NCI-H187 (cell line): ENCODE data around the gene BNIP3.

Experiments
- DNase-seq, 2 experiments: peaks; one replicate each; lab custom pipeline; 2025; lab: John Stamatoyannopoulos, UW

Gene BNIP3

DNA sequence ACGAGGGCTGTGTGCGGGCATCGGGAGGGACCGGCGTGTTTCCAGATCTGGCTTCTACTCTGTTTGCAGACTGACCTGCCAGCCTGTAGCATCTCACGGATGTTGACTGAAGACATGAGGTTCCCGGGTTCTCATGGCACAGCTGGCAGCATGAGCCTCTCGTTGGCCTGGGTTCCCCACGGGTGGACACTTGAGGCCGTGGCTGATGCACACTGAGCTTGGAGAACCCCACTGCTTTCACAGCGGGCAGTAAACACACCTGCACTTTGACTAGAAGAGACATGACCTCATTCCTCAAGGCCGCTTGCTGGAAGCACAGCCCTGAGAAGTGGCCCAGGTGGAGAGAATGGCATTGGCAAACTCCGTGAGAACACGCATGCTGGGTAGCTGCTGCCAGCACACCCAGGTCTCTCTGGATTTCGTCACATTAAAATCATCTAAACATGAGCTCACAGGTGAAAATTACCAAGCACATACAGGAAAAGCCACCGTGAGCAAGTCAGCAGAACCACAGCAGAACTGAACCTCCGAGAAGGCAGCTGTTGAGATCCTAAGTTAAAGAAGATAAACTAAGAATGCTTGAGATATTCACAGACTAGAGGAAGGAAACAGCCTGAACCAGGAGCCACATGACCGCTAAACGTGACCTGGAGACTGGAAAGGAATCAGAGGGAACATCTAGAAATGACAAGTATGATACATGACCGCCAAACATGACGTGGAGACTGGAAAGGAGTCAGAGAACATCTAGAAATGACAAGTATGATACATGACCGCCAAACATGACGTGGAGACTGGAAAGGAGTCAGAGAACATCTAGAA lies 32.5 kb downstream of the BNIP3 start:
- DNase-seq: no peak

DNA sequence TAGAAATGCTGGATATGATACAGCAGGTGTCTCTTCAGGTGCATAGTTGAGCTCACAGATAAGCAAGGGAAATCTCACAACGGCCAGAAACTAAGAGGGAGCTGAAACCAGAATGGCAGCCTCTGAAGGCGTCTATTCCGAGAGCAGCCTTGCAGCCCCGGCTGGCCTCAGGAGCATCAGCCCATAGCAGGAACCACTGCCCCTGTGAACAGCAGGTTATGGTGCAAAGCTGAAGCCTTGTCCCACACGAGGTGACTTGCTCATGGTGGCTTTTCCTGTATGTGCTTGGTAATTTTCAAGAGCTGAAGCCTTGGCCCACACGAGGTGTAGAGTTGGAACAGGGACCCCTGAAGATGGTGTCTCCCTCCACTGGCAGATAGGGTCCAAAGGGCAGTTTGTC lies 33.2 kb downstream of the BNIP3 start:
- no peak for DNase-seq

DNA sequence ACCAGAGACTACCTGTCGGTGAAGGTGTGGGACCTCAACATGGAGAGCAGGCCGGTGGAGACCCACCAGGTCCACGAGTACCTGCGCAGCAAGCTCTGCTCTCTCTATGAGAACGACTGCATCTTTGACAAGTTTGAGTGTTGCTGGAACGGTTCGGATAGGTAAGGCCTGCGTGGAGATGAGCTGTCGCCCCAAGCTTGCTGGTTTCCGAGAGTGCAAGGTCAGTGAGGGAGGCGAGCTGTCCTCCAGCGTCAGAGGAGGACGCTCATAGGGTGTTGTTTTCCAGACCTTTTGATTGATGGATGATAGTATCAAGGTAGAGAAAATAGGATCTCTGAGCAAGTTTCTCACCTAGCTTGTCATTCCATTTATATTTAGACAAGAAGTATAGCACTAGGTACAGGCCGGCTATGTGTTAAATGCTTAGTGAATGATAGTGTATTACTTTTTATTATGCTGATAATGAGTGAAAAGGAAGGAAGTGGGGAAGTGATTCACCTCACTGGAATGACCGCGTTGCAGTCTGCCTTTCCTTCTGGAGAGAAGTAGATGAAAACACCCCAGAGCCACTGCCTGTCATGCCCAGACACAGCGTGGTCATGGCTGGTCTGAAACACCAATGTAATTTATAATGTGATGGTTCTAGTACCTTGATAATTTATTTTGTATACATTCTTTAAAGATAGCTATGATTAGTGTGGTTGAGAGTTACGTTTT lies 33.9 kb downstream of the BNIP3 start:
- DNase-seq: no peak

DNA sequence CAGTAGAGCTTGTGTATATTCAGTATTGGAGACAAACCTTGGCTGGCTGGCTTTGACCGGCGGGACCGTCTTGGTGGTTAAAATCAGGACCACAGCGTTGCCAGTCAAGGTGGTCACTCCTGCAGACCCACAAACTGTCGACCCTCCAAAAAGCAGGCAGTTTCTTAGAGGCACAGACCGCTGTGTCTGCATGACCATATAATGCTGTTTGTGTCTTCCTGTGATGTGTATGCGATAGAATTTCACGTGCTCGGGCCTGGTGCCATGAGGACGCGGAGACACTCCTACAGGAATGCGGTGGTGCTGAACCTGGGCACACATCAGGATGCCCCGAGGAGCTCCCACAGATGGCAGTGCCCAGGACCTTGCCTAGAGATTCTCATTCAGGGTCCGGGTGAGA lies 34.8 kb downstream of the BNIP3 start:
- DNase-seq: no peak

DNA sequence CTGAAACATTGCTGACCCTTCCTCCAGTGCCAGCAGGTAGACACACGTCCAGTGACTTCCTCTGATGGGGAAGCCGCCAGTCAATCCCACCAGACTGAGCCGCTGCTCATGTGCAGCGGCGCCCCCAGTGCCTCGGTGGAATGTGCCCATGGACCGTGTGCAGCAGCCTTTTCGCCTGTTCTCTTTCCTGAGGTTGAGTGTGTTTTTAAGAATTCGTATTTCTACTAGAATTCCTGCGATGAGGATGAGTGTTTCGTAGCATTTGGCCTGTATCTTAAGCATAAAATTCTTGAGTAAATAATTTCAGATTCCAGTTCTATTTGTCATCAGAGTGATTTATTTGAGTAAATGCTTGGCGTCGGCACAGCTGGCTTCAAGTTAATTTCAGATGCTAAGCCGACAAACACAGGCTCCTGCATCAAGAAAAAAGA lies 35.4 kb downstream of the BNIP3 start:
- DNase-seq: no peak

DNA sequence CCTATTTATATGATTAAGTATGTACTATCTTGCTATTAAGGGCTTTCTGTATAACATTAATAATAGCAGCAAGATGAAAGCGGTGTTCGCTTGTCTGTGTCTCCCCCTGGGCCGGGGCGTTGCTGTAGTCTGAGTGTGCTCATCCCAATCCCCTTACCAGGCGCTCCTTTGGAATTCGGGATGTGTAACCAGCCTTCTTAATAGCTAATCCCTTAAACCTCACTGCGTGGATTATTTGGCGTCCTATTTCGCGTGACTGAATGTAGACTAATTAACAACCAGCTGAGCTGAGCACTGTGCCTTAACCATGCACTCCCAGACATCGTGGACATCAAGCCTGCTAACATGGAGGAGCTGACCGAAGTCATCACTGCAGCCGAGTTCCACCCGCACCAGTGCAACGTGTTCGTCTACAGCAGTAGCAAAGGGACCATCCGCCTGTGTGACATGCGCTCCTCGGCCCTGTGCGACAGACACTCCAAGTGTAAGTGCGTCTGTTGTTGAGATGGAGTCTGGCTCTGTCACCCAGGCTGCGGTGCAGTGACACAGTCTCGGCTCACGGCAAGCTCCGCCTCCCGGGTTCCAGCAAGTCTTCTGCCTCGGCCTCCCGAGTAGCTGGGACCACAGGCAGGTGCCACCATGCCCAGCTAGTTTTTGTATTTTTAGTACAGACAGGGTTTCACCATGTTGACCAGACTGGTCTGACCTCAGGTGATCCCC lies 36.6 kb downstream of the BNIP3 start:
- DNase-seq: no peak

DNA sequence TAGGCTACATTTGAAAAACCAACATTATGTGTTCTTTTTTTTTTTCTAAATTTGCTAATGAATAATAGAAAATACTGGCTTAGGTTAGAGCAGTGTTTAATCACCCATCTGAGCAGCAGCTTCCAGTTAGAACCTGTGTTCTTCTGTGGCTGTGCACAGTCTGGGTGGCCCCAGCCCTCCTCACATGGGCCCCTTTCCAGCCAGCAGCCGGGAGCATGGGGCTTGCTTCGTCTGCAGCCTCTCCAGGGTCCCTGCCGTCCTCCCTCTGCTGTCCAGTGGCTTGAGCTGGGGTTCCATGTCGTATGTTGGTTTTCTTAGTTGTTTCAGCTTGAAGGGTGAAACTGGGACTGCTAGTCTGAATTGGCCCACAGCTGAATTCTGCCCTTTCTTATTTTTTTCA lies 37.3 kb downstream of the BNIP3 start:
- DNase-seq: no peak

DNA sequence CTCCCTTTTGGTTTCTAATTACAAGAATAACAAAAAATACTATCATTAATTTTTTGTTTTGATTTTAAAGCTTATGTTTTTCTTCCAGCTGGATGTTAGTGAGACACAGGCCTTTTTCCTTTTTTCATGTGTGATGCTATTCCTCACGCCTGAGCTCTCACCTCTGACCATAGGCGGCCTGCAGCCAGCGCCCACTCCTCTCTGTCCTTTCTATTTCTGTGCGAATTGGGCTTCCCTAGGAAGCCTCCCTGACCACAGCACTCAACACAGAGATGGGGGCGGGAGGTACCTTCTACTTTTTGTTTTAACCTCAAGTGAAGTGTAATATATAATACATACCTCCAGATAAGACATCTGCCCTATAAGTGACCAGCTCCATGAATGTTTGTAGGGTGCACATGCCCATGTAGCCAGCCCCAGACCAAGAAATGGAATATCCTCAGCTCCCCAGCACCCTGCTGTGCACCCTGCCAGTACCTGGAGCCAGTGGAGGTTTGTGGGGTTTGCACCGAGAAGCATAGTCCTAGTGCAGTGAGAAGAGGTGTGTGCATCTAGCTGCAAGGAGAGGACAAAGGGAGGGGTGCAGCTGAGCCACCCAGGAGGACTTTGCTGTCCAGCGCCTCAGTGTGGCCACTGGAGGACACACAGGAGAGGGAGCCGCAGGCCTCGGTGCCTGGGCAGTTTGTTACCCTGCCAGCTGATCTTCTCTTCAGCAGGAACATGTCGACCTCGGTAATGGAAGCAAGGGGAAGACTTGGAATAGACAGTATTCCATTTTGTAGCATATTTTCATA lies 38.5 kb downstream of the BNIP3 start:
- DNase-seq: no peak

DNA sequence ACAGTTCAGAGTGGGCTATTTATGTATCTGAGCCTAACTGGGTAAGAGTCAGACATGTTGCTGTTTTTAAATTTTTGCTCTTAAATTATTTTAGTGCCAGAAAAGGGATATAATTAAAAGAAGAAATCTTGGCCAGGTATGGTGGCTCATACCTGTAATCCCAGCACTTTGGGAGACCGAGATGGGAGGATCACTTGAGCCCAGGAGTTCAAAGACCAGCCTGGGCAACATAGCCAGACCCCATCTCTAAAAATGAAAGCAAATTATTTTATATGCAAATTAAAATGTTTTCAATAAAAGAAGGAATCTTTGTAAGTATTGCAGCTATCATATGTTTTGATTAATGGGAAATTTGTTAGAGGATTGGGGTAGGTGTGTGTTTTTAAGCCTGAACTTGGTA lies 39.3 kb downstream of the BNIP3 start:
- DNase-seq: no peak

DNA sequence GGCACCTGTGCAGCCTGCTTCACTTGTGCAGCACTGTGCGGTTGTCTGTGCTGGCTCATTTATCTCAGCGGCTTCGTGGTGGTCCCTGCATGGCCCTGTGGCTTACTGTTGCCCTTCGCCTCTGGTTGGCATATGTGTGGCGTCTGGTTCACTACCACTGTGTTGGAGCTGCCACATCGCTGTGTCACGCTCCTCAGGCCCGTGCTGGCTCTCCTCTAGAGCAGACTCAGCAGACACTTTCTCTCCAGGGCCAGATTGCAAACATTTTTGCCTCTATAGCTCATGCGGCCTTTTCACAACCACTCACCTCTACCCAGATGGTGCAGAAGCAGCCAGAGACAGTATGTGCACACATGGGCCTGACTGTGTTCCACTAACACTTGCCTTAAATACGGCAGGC lies 43.0 kb downstream of the BNIP3 start:
- no peak for DNase-seq

DNA sequence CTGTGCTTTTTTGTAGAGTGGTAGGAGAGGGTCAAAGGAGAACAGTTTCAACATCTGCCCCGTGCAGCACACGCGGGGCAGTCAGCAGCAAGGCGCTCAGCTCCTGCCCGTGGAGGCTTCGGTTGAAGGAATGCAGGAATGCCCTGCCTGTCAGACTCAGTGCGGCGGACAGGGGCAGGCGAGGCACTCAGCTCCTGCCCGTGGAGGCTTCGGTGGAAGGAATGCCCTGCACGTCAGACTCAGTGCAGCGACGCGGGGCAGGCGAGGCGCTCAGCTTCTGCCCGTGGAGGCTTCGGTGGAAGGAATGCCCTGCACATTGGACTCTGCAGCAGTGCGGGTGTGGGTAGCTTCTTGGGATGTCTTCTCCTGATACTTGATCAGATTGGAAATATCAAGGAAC lies 43.9 kb downstream of the BNIP3 start:
- DNase-seq: no peak

DNA sequence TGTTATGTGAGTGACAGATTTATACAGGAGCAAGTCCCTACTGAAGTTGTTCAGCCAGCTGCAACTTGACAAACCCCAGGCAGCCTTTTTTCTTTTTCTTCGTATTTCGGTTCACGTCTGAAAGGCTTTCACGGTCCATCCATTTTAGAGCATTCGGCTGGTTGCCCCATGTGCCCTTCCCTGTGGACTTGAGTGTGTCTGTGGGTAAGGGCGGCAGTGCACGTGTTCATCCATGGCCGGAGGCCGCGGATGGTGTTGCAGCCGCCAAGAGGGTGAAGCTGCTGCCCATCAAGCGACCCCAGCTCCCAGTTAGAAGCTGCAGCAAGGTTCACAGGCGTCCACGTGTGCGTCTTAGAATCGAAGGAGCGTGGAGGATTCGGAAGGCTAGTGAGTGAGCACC lies 45.0 kb downstream of the BNIP3 start:
- no peak for DNase-seq

DNA sequence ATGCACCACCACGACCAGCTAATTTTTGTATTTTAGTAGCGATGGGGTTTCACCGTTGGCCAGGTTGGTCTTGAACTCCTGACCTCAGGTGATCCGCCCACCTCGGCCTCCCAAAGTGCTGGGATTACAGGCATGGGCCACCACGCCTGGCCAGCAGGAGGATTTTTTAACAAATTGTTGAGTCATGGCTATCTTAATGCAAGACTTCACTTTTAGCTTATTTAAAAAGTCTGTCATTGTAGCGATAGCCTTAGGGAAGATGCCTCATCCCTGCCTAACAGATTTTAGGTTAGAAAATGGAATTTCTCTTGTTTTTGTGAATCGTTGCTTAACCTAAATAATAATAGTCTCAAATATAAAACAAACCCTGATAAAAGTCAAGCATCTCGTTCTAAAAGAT lies 45.4 kb downstream of the BNIP3 start:
- DNase-seq: no peak

DNA sequence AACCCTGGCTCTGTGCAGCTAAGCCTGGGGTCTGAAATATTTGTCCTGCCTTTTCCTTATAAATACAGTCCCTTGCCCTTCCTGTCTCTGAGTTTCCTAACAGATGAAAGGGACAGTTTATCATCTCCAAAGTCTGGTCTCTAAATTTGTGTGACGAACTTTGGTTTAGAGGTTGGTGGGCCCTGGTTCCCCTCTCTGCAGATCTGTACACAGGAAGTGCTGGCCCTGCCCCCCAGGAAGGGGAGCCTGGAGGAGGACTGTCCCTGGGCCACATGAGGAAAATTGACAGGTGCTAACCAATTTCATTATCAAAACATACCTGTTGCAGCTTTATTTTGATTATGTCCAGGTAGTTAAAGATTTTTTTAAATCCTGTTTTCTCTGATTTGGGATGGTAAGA lies 46.5 kb downstream of the BNIP3 start:
- DNase-seq: no peak

DNA sequence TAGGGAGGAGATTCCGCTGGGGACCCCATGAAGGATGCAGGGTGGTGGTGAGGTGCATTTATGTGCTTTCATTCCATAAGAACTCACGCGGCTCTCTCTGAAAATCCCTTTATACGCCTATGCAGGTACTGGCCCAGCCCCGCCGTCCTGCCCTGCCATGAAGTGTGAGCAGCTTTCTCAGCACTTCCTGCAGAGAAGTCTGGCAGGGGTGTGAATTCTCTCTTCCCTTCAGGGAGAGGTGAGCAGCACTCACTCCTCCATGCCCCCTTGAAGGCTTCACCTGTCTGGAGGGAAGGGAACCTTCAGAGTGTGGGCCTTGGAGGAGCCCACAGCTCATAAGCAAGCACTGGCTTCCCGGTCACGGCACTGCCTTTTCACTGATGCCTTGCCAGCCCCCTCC lies 47.0 kb downstream of the BNIP3 start:
- DNase-seq: no peak

DNA sequence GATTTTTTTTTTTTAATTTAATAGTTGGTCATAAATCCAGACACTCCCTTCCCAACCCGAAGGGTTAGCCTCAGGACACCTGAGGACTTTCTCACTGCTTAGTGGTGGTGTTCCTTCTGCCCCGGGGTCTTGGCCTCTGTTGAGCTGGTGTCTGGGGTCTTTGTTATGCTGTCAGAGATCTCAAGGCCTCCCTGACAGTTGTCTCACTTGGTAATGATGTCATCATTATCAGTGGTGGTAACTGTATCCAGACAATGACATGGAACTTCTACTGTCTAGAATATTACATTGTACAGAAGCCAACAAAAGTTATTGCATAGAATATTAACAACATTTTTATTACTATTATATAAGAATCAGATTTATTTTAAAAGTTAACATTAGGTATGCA lies 48.0 kb downstream of the BNIP3 start:
- DNase-seq: no peak

DNA sequence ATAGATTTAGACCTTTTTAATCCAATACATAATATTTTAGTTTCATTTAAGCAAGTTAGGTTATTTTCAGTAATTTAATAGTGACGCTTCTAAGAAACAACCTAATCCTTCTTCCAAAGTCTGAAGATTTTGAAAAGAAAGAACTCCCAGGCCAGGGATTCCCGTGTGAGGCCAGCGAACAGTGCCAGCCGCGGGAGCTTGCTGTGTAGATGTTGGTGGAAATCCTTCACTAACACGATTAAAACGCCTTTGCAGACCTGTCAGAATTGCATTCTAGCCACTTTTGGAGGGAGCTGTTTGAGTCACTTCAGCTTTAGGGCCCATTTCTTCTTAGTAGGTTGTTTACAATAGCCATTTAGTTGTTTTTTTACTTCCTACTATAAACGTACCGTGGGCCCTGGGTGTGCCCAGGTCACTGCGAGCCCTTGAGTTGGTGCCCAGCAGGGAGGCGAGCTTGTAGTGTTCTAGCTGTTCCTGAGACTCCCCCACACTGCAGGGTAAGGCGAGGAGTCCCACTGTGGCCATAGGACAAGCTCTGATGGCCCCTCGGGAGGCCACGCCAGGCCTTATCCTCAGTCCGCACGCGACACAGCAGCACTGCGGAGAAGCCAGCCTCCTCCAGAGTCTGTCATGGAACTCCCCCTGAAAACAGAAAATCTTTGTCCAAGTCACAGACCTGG lies 48.6 kb downstream of the BNIP3 start:
- DNase-seq: no peak

DNA sequence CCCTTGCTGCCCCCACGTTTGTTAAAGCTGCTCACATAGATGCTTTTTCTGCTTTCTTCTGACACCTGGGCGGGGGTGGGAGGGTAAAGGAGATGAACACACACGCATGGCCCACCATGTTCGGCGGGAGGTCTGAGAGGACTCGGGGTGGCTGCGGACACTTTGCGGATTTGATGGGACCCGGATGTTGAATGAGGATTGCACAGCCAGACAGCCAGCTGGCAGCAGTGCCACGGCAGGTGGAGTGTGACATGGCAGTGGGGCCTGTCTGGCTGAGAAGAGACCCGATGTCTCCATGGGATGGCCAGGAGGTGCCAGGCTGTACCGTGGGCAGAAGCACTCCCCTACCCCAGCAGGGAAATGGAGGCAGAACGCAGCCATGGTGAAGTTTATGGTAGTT lies 49.7 kb downstream of the BNIP3 start:
- DNase-seq: no peak

DNA sequence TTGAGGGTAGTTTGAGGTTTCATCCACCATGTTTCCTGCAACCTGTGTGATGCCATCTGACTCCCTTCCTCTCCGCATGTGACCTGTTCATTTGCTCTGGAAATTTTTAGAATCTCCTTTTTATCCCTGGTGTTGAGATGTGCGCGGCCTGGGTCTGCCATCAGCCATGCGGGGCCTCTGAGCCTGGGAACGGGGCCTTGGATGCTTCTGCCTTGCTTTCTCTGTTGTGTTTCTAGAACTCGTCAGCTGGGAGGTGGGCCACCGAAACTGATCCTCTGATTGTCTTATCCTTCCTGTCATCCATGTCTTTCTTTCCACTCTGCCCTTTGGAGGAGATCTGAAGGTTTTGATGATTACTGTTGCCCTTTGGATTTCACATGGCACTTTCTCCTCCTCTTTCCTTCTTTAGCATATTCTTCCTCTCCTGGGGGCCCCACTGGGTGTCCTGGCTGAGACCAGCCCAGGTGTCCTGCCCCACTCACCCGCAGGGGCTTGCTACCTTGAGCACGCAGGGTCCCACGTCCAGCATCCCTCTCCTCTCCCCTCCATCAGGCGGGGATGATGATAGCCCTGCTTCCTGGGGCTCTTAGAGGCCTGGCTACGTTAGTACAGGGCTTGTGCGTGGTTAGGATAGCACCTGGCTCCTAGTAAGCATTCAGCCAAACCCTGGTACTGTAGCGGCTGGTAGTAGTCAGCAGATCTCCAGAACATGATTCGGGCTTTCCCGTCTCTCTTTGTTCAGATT lies 51.0 kb downstream of the BNIP3 start:
- DNase-seq: no peak

DNA sequence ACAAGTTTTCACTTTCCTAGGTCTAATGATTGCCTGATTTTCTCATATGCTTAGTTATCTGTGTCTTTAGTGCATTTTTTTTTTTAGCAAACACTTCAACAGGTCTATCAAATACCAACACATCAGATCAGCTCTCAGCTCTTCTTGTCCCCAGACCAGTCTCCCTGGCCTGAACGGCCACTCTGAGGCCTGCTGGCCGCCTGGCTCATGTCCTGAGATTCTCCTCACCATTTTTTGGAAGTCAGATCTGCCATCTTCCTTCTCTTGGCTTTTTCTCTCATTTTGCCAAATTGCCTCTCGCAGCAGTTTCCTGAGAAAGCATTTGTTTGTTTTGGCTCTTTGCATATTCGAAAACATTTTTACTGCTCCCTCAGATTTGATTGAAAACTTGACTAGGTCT lies 51.6 kb downstream of the BNIP3 start:
- no peak for DNase-seq
